ENCODE measurements around the gene MOGAT3. TPM values are rescaled to one million over a fixed set of nuclear protein-coding genes. Genes with fewer than 3 reads are reported as not detected.

The MOGAT3 gene
- total and polyA plus RNA-seq, 8 donors: 1.7 to 2.3 TPM; not detected in 6

GRCh38 chr7:101220295-101220694 is 19.5 kb upstream of the MOGAT3 start:
- no peak overlapping the region for H3K27ac ChIP-seq
- H3K36me3 ChIP-seq: peaks cover 25 to 47% (median 42%) of the 10 kb centered on the region in 4 donors
- intact Hi-C loops (cut with DNase I; ENCODE audit: low total_unique reads): no loop called here
- no peak for TF ChIP-seq EP300 (IDR thresholded peaks at IDR 0.05)
- no peak for TF ChIP-seq POLR2A (IDR thresholded peaks at IDR 0.05)
- TF ChIP-seq CTCF (IDR thresholded peaks at IDR 0.05): no peak
- TF ChIP-seq POLR2AphosphoS5 (IDR thresholded peaks at IDR 0.05): no peak
- WGBS, 5 donors: 46 to 81% (median 65%) methylated on average over 5 of the region's 5 CpGs
- H3K27me3 ChIP-seq: no peaks in the 10 kb centered on the region
- H3K4me1 ChIP-seq: peaks cover 29 to 49% (median 44%) of the 10 kb centered on the region in 4 donors
- H3K4me3 ChIP-seq: no peak overlapping the region
- H3K9me3 ChIP-seq: no peaks in the 10 kb centered on the region
- no peak for DNase-seq

- Histone ChIP-seq H3K36me3 (peaks cover 22 to 47% (median 42%) of the 10 kb centered on the region in 4 donors), H3K27ac (peak overlapping the region; percentile 92 to 96 (median 94)), H3K4me1 (peaks cover 29 to 56% (median 45%) of the 10 kb centered on the region in 4 donors), H3K9me3 (no peaks in the 10 kb centered on the region), H3K27me3 (no peaks in the 10 kb centered on the region), H3K4me3 (peak overlapping the region; percentile 78 to 98 (median 82))
- TF ChIP-seq EP300 (IDR thresholded peaks at IDR 0.05): no peak
- TF ChIP-seq POLR2AphosphoS5 (IDR thresholded peaks at IDR 0.05): no peak
- TF ChIP-seq POLR2A (IDR thresholded peaks at IDR 0.05): no peak
- no peak for TF ChIP-seq CTCF (IDR thresholded peaks at IDR 0.05)
- WGBS, 5 donors: 4 to 7% (median 6%) methylated on average over 26 of the region's 26 CpGs
- intact Hi-C loops (cut with DNase I; ENCODE audit: low total_unique reads): no loop called here
- no peak for DNase-seq
These were observed 17.6 kb upstream of the MOGAT3 start for GRCh38 chr7:101218236-101219125.

- no peaks in the 10 kb centered on the region for H3K9me3 ChIP-seq
- 0 to 1% (median 1%) methylated on average over 47 to 57 of the region's 57 CpGs for WGBS, 5 donors
- DNase-seq: peak; percentile 99
- peak within 1 kb of the TSS; percentile 92 to 96 (median 94) for H3K27ac ChIP-seq
- intact Hi-C loops (cut with DNase I; ENCODE audit: low total_unique reads): no loop called here
- peak within 1 kb of the TSS; percentile 78 to 98 (median 82) for H3K4me3 ChIP-seq
- H3K36me3 ChIP-seq: peaks cover 20 to 47% (median 42%) of the 10 kb centered on the region in 4 donors
- no peak for TF ChIP-seq EP300 (IDR thresholded peaks at IDR 0.05)
- TF ChIP-seq CTCF (IDR thresholded peaks at IDR 0.05): peak in 3 of 7 experiments; percentile 15 to 25 (median 15)
- TF ChIP-seq POLR2A (IDR thresholded peaks at IDR 0.05): no peak
- peak; percentile 52 to 87 (median 58) for TF ChIP-seq POLR2AphosphoS5 (IDR thresholded peaks at IDR 0.05)
- no peaks in the 10 kb centered on the region for H3K27me3 ChIP-seq
- peaks cover 29 to 56% (median 45%) of the 10 kb centered on the region in 4 donors for H3K4me1 ChIP-seq
These were observed 16.8 kb upstream of the MOGAT3 start, which contains the start of the genes PLOD3 and ZNHIT1 for GRCh38 chr7:101217388-101218235. TSS of gene PLOD3 (minus strand) at chr7:101217581. CDS start at chr7:101217274, 307 bp downstream. TSS of gene ZNHIT1 (plus strand) at chr7:101218165. CDS start at chr7:101218196, 31 bp downstream.

All from stomach (tissue), 9 donors.